DOHH2 (cell line): ENCODE data around the gene PTPRT.

Experiments used
- CTCF ChIP-seq: fragments of 200-600 bp; sonication (generic); IDR thresholded peaks from one replicate; pipeline ENCODE4 v1.5.1; 2014; ENCODE audit warnings: antibody characterized with exemption, mild to moderate bottlenecking, low read depth, low read length; ENCODE audit not compliant: poor library complexity, severe bottlenecking
- EZH2phosphoT487 ChIP-seq: fragments of 200-600 bp; sonication (generic); IDR thresholded peaks from 2 replicates; pipeline ENCODE4 v1.6.1; 2017; ENCODE audit warnings: borderline replicate concordance, mild to moderate bottlenecking, antibody characterized with exemption, low read length, moderate library complexity, mixed read lengths

DNA sequence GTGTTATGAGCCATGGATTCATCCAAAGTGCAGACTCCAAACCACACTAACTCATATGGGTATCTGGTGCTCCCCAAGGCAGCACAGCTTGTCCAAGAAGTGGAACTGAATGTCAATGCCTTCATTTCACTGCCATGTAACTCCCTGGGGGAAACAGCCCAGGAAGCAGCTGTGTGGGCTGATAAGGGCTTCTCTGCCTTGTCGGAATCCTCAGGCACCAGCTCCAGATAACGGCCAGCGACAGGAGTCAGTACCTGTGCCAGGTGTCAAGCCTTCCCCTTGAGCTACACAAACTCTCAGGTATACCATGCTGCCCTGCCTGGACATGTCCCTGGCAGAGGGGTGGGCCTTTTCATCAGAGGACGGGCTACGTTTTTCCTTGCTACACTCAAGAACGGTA, 819.6 kb downstream of the PTPRT start:
- TF ChIP-seq EZH2phosphoT487, result no peak
- TF ChIP-seq CTCF, result no peak
